Muscle of leg (tissue), 11 donors: ENCODE measurements around the gene CPA3. TPM values are rescaled to one million over a fixed set of nuclear protein-coding genes. Genes with fewer than 3 reads are reported as not detected.

Source experiments
- DNase-seq: peaks from one replicate; pipeline ENCODE4 v3.0.0; 2013
- H3K27ac ChIP-seq: one replicate; pipeline ENCODE4 v1.5.1; 2013; ENCODE audit warnings: mild to moderate bottlenecking, low read length, control low read depth
- H3K27me3 ChIP-seq: one replicate; pipeline ENCODE4 v1.6.1; 2013; ENCODE audit warnings: low read length; ENCODE audit not compliant: control insufficient read depth, insufficient read depth
- H3K36me3 ChIP-seq: one replicate; pipeline ENCODE4 v1.6.1; 2013; ENCODE audit warnings: low read length; ENCODE audit not compliant: control insufficient read depth, insufficient read depth
- H3K4me1 ChIP-seq: one replicate; pipeline ENCODE4 v1.6.1; 2013; ENCODE audit warnings: low read length; ENCODE audit not compliant: control insufficient read depth, insufficient read depth
- H3K4me3 ChIP-seq: one replicate; pipeline ENCODE4 v1.5.1; 2013; ENCODE audit warnings: low read length, control low read depth
- H3K9me3 ChIP-seq: replicated peaks from 2 replicates; pipeline ENCODE4 v1.6.1; 2013; ENCODE audit warnings: low read depth, low read length; ENCODE audit not compliant: control insufficient read depth
- WGBS: methylation state at CpG from one replicate; pipeline ENCODE4 v1.1.5; 2013; ENCODE audit warnings: missing lambda C conversion rate; ENCODE audit not compliant: insufficient coverage; 5-methylcytosine and 5-hydroxymethylcytosine counted together
- polyA plus RNA-seq, 8 donors: library from polyadenylated mRNA; unstranded; fragments of 120-200 nt; gene quantifications; one replicate each; pipeline versions ENCODE4 v1.2.1 to v1.2.3, GENCODE V29; 2013; ENCODE audit warnings: inconsistent platforms in 1 of 8, low replicate concordance in 1 of 8; ENCODE audit not compliant: insufficient read length in 8 of 8, insufficient read depth in 1 of 8
- total RNA-seq: library from RNA; stranded (reverse); fragments of 120-200 nt; gene quantifications from one replicate; pipeline ENCODE4 v1.2.4, GENCODE V29; 2013

Gene CPA3
- total and polyA plus RNA-seq, 9 donors: 0.75 to 3.1 (median 1.3) TPM

DNA sequence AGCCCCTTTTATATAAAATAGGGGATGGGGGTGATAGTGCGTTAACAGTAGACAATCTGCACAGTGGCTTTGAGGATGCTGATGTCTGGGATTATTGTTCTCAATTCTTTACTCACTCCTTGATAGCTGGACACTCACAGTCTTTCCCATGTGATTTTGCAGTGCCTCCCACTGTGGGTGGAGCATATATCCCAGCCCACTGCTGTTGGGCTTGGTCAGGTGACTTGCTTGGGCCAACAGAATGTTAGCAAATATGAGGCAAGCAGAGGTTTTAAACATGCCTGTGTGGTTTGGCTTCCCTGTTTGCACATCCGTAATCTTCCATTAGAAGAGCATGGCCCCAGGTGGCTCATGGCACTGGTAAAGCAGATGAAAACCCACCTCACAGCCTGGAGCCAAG is 46.5 kb downstream of the CPA3 start:
- Histone ChIP-seq H3K9me3 (no peaks in the 10 kb centered on the region), H3K36me3 (no peaks in the 10 kb centered on the region), H3K27ac (no peak overlapping the region), H3K4me3 (no peak overlapping the region), H3K4me1 (no peaks in the 10 kb centered on the region), H3K27me3 (no peaks in the 10 kb centered on the region)
- WGBS: 100% methylated on average over 1 of the region's 2 CpGs
- DNase-seq: no peak

DNA sequence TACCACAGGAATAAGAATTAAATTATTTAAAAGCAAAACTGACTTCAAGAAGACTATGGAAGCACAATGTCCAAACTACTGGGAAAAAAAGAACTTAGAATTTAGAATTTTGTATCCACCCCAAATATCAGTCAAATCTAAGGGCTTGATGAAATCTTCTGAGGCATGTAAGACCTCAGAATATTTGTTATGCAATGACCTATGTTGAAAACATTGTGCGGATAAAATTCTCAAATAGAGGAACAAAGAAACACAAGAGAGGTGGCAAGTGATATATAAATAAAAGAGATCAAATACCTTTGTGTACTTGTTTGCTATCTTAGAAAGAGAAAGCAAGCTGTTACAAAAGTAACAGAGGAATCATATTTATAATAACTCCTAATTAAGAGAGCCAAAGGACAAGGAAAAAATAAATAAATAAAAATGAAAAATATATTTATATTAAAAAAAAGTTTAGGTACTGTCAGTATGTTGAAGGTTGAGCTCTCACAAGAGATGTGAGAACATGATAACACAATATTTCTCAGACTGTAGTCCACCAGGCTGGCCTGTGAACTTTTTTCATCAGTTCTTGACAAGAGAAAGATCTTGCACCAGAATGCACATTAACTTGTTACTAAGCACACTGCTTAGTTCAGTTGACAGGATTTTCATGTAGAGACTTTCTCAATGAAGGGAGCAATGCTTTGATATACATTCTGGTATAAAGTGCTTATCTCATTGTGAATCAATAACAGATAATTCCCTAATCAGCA is 50.0 kb downstream of the CPA3 start:
- Histone ChIP-seq H3K27me3 (no peaks in the 10 kb centered on the region), H3K4me1 (no peaks in the 10 kb centered on the region), H3K9me3 (no peaks in the 10 kb centered on the region), H3K27ac (no peak overlapping the region), H3K4me3 (no peak overlapping the region), H3K36me3 (no peaks in the 10 kb centered on the region)
- DNase-seq: no peak
- no CpG with 5 or more reads among the region's 1 CpG for WGBS

GRCh38 chr3:148916132-148916531 is 51.0 kb downstream of the CPA3 start:
- Histone ChIP-seq H3K9me3 (no peaks in the 10 kb centered on the region), H3K4me3 (no peak overlapping the region), H3K4me1 (no peaks in the 10 kb centered on the region), H3K36me3 (no peaks in the 10 kb centered on the region), H3K27me3 (no peaks in the 10 kb centered on the region), H3K27ac (no peak overlapping the region)
- DNase-seq: no peak
- WGBS: no CpG with 5 or more reads among the region's 2 CpGs

- no CpG with 5 or more reads among the region's 1 CpG for WGBS
These were observed 57.4 kb downstream of the CPA3 start for GRCh38 chr3:148922467-148922866.

DNA sequence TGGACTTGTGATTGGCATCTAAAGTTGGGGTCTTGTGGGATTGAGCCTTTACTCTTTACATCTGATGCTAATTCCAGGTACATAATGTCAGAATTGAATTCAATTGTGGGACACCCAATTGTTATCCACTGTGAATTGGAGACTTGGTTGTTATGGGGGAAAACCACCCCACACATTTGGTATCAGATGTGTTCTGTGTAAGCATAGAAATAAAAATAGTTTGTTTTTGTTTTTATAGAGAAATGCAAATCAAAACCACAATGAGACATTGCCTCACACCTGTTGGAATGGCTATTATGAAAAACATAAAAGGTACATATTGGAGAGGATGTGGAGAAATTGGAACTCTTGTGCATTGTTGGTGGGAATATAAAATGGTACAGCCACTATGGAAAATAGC is 58.5 kb downstream of the CPA3 start:
- H3K4me1 ChIP-seq: no peaks in the 10 kb centered on the region
- DNase-seq: no peak
- H3K4me3 ChIP-seq: no peak overlapping the region
- H3K36me3 ChIP-seq: no peaks in the 10 kb centered on the region
- H3K9me3 ChIP-seq: no peaks in the 10 kb centered on the region
- H3K27ac ChIP-seq: no peak overlapping the region
- H3K27me3 ChIP-seq: no peaks in the 10 kb centered on the region

More at GRCh38 chr3:148922467-148922866, 57.4 kb downstream of the CPA3 start:
- Histone ChIP-seq H3K9me3 (no peaks in the 10 kb centered on the region), H3K27ac (no peak overlapping the region), H3K4me3 (no peak overlapping the region), H3K4me1 (no peaks in the 10 kb centered on the region), H3K27me3 (no peaks in the 10 kb centered on the region), H3K36me3 (no peaks in the 10 kb centered on the region)
- no peak for DNase-seq

DNA sequence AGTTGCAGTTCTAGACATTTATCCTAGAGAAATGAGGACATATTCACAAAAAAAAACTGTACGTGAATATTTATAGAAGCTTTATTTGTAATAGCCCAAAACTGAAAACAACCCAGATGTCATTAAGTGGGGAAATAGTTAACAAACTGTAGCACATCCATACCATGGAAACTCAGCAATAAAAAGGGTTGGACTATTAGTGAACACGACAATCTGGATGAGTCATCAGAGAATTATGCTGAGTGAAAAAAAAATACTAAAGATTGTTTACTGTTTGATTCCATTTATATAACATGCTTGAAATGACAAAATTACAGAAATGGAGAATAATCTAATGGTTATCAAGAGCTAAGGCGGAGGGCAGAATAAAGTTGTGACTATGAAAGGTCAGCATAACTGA is 59.5 kb downstream of the CPA3 start:
- no peaks in the 10 kb centered on the region for H3K9me3 ChIP-seq
- no peaks in the 10 kb centered on the region for H3K27me3 ChIP-seq
- H3K27ac ChIP-seq: no peak overlapping the region
- H3K36me3 ChIP-seq: no peaks in the 10 kb centered on the region
- H3K4me3 ChIP-seq: no peak overlapping the region
- 89% methylated on average over 1 of the region's 3 CpGs for WGBS
- H3K4me1 ChIP-seq: no peaks in the 10 kb centered on the region
- no peak for DNase-seq

DNA sequence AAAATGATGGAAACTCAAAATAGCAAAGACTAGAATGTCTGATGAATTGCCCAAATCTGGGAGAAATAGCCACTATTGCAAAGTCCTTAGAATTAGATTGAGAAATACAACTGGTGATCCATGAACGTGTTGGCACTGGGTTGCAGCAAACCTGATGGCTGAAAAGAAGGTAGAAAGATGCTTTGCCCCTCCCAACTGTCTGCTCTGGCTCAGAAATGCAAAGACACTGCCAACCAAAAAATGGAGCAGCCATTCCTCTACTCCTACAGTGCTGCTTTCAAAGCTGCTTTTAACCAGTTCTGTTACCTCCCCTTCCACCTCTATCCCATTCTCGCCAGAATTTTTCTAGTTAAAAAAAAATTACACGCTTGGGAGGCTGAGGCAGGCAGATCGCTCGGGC is 60.7 kb downstream of the CPA3 start:
- Histone ChIP-seq H3K27me3 (no peaks in the 10 kb centered on the region), H3K36me3 (no peaks in the 10 kb centered on the region), H3K4me1 (no peaks in the 10 kb centered on the region), H3K4me3 (no peak overlapping the region), H3K27ac (no peak overlapping the region), H3K9me3 (no peaks in the 10 kb centered on the region)
- 80% methylated on average over 5 of the region's 5 CpGs for WGBS
- DNase-seq: no peak

DNA sequence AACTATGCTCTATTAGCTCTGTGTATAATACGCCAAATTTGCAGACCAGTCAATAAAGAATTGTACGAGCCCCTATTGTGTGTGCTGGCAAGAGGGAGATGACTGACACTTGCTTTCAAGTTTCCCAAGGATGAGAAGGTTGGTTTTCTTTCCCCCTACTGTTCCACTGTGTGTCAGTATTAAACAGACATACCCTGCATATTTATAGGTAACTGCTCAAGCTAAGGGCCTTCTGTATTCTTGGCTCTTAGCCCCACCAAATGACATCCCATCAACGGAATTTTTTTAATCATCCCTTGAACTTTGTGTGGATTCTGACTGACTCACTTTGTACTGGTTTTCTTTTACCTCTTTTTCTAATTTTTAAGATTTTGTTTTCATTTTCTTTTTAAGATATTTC is 65.7 kb downstream of the CPA3 start:
- Histone ChIP-seq H3K36me3 (no peaks in the 10 kb centered on the region), H3K9me3 (no peaks in the 10 kb centered on the region), H3K4me3 (no peak overlapping the region), H3K27me3 (no peaks in the 10 kb centered on the region), H3K4me1 (no peaks in the 10 kb centered on the region), H3K27ac (no peak overlapping the region)
- no peak for DNase-seq
- 100% methylated on average over 1 of the region's 3 CpGs for WGBS

GRCh38 chr3:148931574-148931973 is 66.5 kb downstream of the CPA3 start:
- Histone ChIP-seq H3K27me3 (no peaks in the 10 kb centered on the region), H3K36me3 (no peaks in the 10 kb centered on the region), H3K4me3 (no peak overlapping the region), H3K9me3 (no peaks in the 10 kb centered on the region), H3K27ac (no peak overlapping the region), H3K4me1 (no peaks in the 10 kb centered on the region)
- DNase-seq: no peak
- WGBS: 100% methylated on average over 1 of the region's 4 CpGs

DNA sequence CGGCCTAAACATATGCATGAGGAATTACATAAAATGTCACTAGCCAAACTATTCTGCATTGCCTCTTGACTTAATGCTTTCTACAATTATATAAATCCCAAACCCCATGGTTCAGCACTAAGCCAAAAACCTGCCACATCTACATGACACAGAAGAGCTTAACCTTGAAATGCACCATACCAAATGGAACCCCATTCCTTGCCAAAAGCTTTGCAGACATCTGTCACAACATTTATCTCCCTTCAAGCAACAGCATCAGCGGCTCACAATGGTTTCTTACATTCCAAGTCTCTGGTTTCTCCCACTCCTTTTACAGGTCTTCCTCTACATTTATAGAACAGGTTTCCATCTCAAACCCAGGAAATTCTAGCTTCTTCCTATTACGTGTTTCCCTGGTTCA is 67.9 kb downstream of the CPA3 start:
- Histone ChIP-seq H3K4me1 (no peaks in the 10 kb centered on the region), H3K9me3 (no peaks in the 10 kb centered on the region), H3K27me3 (no peaks in the 10 kb centered on the region), H3K27ac (no peak overlapping the region), H3K4me3 (no peak overlapping the region), H3K36me3 (no peaks in the 10 kb centered on the region)
- DNase-seq: peak; percentile 46
- WGBS: 44% methylated on average over 1 of the region's 3 CpGs
